Duodenal mucosa (tissue), 2 donors: ENCODE data around the gene SSBP1.

Experiments
- H3K27ac ChIP-seq: one replicate; pipeline ENCODE4 v1.7.0; 2013; ENCODE audit warnings: low read depth, low read length
- H3K27me3 ChIP-seq, 2 donors: one replicate each; pipeline ENCODE4 v1.7.0; 2013; ENCODE audit warnings: low read length in 2 of 2, control low read depth in 1 of 2; ENCODE audit not compliant: insufficient read depth in 2 of 2, control insufficient read depth in 1 of 2
- H3K36me3 ChIP-seq, 2 donors: one replicate each; pipeline ENCODE4 v1.7.0; 2013; ENCODE audit warnings: low read length in 2 of 2, control low read depth in 1 of 2; ENCODE audit not compliant: insufficient read depth in 2 of 2, control insufficient read depth in 1 of 2
- H3K4me1 ChIP-seq, 2 donors: one replicate each; pipeline ENCODE4 v1.7.0; 2013; ENCODE audit warnings: low read length in 2 of 2, control low read depth in 1 of 2; ENCODE audit not compliant: insufficient read depth in 2 of 2, control insufficient read depth in 1 of 2
- H3K4me3 ChIP-seq, 2 donors: one replicate each; pipeline ENCODE4 v1.7.0; 2013; ENCODE audit warnings: low read length in 2 of 2, low read depth in 1 of 2
- H3K9ac ChIP-seq, 2 donors: one replicate each; pipeline ENCODE4 v1.7.0; 2013; ENCODE audit warnings: low read length in 2 of 2, low read depth in 1 of 2
- H3K9me3 ChIP-seq, 2 donors: one replicate each; pipeline ENCODE4 v1.7.0; 2013; ENCODE audit warnings: low read length in 2 of 2, control low read depth in 1 of 2; ENCODE audit not compliant: control insufficient read depth in 1 of 2

The SSBP1 gene

GRCh38 chr7:141709318-141709717 is 28.8 kb upstream of the SSBP1 start:
- H3K9ac ChIP-seq = no peak overlapping the region
- H3K4me1 ChIP-seq = peaks cover 7 to 13% of the 10 kb centered on the region in 2 donors
- no peak overlapping the region for H3K4me3 ChIP-seq
- H3K27me3 ChIP-seq = no peaks in the 10 kb centered on the region
- no peak overlapping the region for H3K27ac ChIP-seq
- H3K36me3 ChIP-seq = no peaks in the 10 kb centered on the region
- H3K9me3 ChIP-seq = no peaks in the 10 kb centered on the region

- Histone ChIP-seq H3K9ac (no peak overlapping the region), H3K27me3 (no peaks in the 10 kb centered on the region), H3K4me3 (no peak overlapping the region), H3K36me3 (no peaks in the 10 kb centered on the region), H3K9me3 (no peaks in the 10 kb centered on the region), H3K27ac (no peak overlapping the region), H3K4me1 (peaks cover 5 to 11% of the 10 kb centered on the region in 2 donors)
Measured at GRCh38 chr7:141709749-141710148, 28.4 kb upstream of the SSBP1 start.

- no peaks in the 10 kb centered on the region for H3K27me3 ChIP-seq
- H3K4me1 ChIP-seq = peaks cover 5 to 11% of the 10 kb centered on the region in 2 donors
- no peak overlapping the region for H3K27ac ChIP-seq
- no peaks in the 10 kb centered on the region for H3K9me3 ChIP-seq
- no peaks in the 10 kb centered on the region for H3K36me3 ChIP-seq
- H3K9ac ChIP-seq = no peak overlapping the region
- H3K4me3 ChIP-seq = no peak overlapping the region
Measured at GRCh38 chr7:141710301-141710700, 27.9 kb upstream of the SSBP1 start.

- H3K9me3 ChIP-seq = no peaks in the 10 kb centered on the region
- H3K4me3 ChIP-seq = no peak overlapping the region
- no peaks in the 10 kb centered on the region for H3K27me3 ChIP-seq
- no peaks in the 10 kb centered on the region for H3K36me3 ChIP-seq
- H3K27ac ChIP-seq = no peak overlapping the region
- no peak overlapping the region for H3K9ac ChIP-seq
- H3K4me1 ChIP-seq = no peaks in the 10 kb centered on the region
Measured at GRCh38 chr7:141712603-141713255, 25.4 kb upstream of the SSBP1 start.

- Histone ChIP-seq H3K27ac (no peak overlapping the region), H3K9ac (no peak overlapping the region), H3K27me3 (no peaks in the 10 kb centered on the region), H3K4me3 (no peak overlapping the region), H3K9me3 (no peaks in the 10 kb centered on the region), H3K36me3 (no peaks in the 10 kb centered on the region), H3K4me1 (no peaks in the 10 kb centered on the region)
Measured at GRCh38 chr7:141713890-141714289, 24.3 kb upstream of the SSBP1 start.

- H3K9ac ChIP-seq = no peak overlapping the region
- no peak overlapping the region for H3K4me3 ChIP-seq
- H3K9me3 ChIP-seq = no peaks in the 10 kb centered on the region
- H3K36me3 ChIP-seq = no peaks in the 10 kb centered on the region
- H3K4me1 ChIP-seq = no peaks in the 10 kb centered on the region
- no peaks in the 10 kb centered on the region for H3K27me3 ChIP-seq
- H3K27ac ChIP-seq = no peak overlapping the region
Measured at GRCh38 chr7:141714571-141714970, 23.6 kb upstream of the SSBP1 start.

GRCh38 chr7:141715018-141715417 is 23.1 kb upstream of the SSBP1 start:
- Histone ChIP-seq H3K4me1 (no peaks in the 10 kb centered on the region), H3K4me3 (no peak overlapping the region), H3K27me3 (no peaks in the 10 kb centered on the region), H3K27ac (no peak overlapping the region), H3K36me3 (no peaks in the 10 kb centered on the region), H3K9me3 (no peaks in the 10 kb centered on the region), H3K9ac (no peak overlapping the region)

- no peaks in the 10 kb centered on the region for H3K4me1 ChIP-seq
- H3K27ac ChIP-seq = no peak overlapping the region
- no peaks in the 10 kb centered on the region for H3K36me3 ChIP-seq
- H3K27me3 ChIP-seq = no peaks in the 10 kb centered on the region
- no peak overlapping the region for H3K4me3 ChIP-seq
- no peak overlapping the region for H3K9ac ChIP-seq
- no peaks in the 10 kb centered on the region for H3K9me3 ChIP-seq
Measured at GRCh38 chr7:141715794-141716689, 22.1 kb upstream of the SSBP1 start.

GRCh38 chr7:141717450-141717849 is 20.7 kb upstream of the SSBP1 start:
- Histone ChIP-seq H3K27ac (no peak overlapping the region), H3K27me3 (no peaks in the 10 kb centered on the region), H3K9ac (no peak overlapping the region)

GRCh38 chr7:141722529-141722928 is 15.6 kb upstream of the SSBP1 start:
- Histone ChIP-seq H3K9ac (no peak overlapping the region), H3K27ac (no peak overlapping the region), H3K27me3 (no peaks in the 10 kb centered on the region), H3K4me1 (no peaks in the 10 kb centered on the region), H3K4me3 (no peak overlapping the region), H3K9me3 (no peaks in the 10 kb centered on the region), H3K36me3 (no peaks in the 10 kb centered on the region)

More at GRCh38 chr7:141717450-141717849, 20.7 kb upstream of the SSBP1 start:
- no peaks in the 10 kb centered on the region for H3K4me1 ChIP-seq
- no peak overlapping the region for H3K4me3 ChIP-seq
- H3K36me3 ChIP-seq = no peaks in the 10 kb centered on the region
- H3K9me3 ChIP-seq = no peaks in the 10 kb centered on the region
